Endothelial cell of hepatic sinusoid (primary cell): ENCODE data around the gene MYH3.

Experiments used
- in situ Hi-C: cut with HindIII; loops from 2 replicates; pipeline ENCODE4 v1.10.0; 2017; ENCODE audit warnings: low sequenced_read_pairs

Gene MYH3

GRCh38 chr17:10614536-10615155, 42.5 kb downstream of the MYH3 start:
- in situ Hi-C loops: no loop called here

GRCh38 chr17:10613775-10614513, 43.2 kb downstream of the MYH3 start:
- in situ Hi-C loops: no loop called here

GRCh38 chr17:10612957-10613744, 44.0 kb downstream of the MYH3 start:
- in situ Hi-C loops: no loop called here

GRCh38 chr17:10610884-10611283, 46.2 kb downstream of the MYH3 start:
- in situ Hi-C loops: no loop called here

- in situ Hi-C loops: no loop called here
Observed at GRCh38 chr17:10608244-10608643, 48.9 kb downstream of the MYH3 start.

GRCh38 chr17:10606110-10606509, 51.0 kb downstream of the MYH3 start:
- in situ Hi-C loops: no loop called here

- in situ Hi-C loops: no loop called here
Observed at GRCh38 chr17:10605221-10605783, 51.8 kb downstream of the MYH3 start.

GRCh38 chr17:10604521-10604920, 52.6 kb downstream of the MYH3 start:
- in situ Hi-C loops: no loop called here

GRCh38 chr17:10603931-10604330, 53.2 kb downstream of the MYH3 start:
- in situ Hi-C loops: no loop called here

GRCh38 chr17:10600571-10600970, 56.5 kb downstream of the MYH3 start:
- in situ Hi-C loops: no loop called here

GRCh38 chr17:10598621-10599020, 58.5 kb downstream of the MYH3 start:
- in situ Hi-C loops: loop anchor here (5.0 kb wide), 1 partner anchor 126 kb away; no protein-coding TSS in a partner anchor

- in situ Hi-C loops: no loop called here
Observed at GRCh38 chr17:10589553-10590145, 67.5 kb downstream of the MYH3 start.

GRCh38 chr17:10585529-10585928, 71.6 kb downstream of the MYH3 start:
- in situ Hi-C loops: no loop called here

GRCh38 chr17:10583834-10584233, 73.3 kb downstream of the MYH3 start:
- in situ Hi-C loops: no loop called here

GRCh38 chr17:10579270-10579669, 77.8 kb downstream of the MYH3 start:
- in situ Hi-C loops: no loop called here
